Trophoblast cell (in vitro differentiated cells and primary cell): ENCODE results near the gene KCP.
A peak's percentile ranks its signal among the peaks of the same experiment; 100 is the strongest.

ENCODE experiments used
- DNase-seq, 2 donors: peaks; one replicate each; pipeline ENCODE4 v3.0.0-alpha.2; 2016
- H2AFZ ChIP-seq: 2 replicates; pipeline ENCODE4 v1.6.1; 2013; ENCODE audit warnings: low read length, moderate library complexity, mild to moderate bottlenecking; ENCODE audit not compliant: insufficient read depth, poor library complexity
- H2AK5ac ChIP-seq: 2 replicates; pipeline ENCODE4 v1.6.1; 2013; ENCODE audit warnings: mild to moderate bottlenecking, low read length
- H2BK120ac ChIP-seq: 2 replicates; pipeline ENCODE4 v1.6.1; 2013; ENCODE audit warnings: low read length, mild to moderate bottlenecking, moderate library complexity; ENCODE audit not compliant: insufficient read depth, poor library complexity
- H2BK12ac ChIP-seq: 2 replicates; pipeline ENCODE4 v1.6.1; 2013; ENCODE audit warnings: mild to moderate bottlenecking, low read length, moderate library complexity
- H2BK5ac ChIP-seq: 2 replicates; pipeline ENCODE4 v1.6.1; 2013; ENCODE audit warnings: low read length, low read depth, moderate library complexity, mild to moderate bottlenecking; ENCODE audit not compliant: poor library complexity
- H3K14ac ChIP-seq: 2 replicates; pipeline ENCODE4 v1.6.1; 2013; ENCODE audit warnings: mild to moderate bottlenecking, low read length
- H3K18ac ChIP-seq: 2 replicates; pipeline ENCODE4 v1.6.1; 2013; ENCODE audit warnings: mild to moderate bottlenecking, low read length
- H3K23ac ChIP-seq: 2 replicates; pipeline ENCODE4 v1.6.1; 2013; ENCODE audit warnings: low read length
- H3K27ac ChIP-seq: 2 replicates; pipeline ENCODE4 v1.5.1; 2013; ENCODE audit warnings: low read depth, mild to moderate bottlenecking, inconsistent platforms, low read length, moderate library complexity
- H3K27me3 ChIP-seq: 2 replicates; pipeline ENCODE4 v1.6.1; 2013; ENCODE audit warnings: inconsistent platforms, mild to moderate bottlenecking, low read length, moderate library complexity; ENCODE audit not compliant: insufficient read depth
- H3K36me3 ChIP-seq, 2 experiments: 1 replicate in 1 of 2; 2 replicates in 1 of 2; pipeline ENCODE4 v1.6.1; 2013; ENCODE audit warnings: low read length in 2 of 2, mild to moderate bottlenecking in 2 of 2, moderate library complexity in 1 of 2; ENCODE audit not compliant: insufficient read depth in 2 of 2, control insufficient read depth in 1 of 2
- H3K4ac ChIP-seq: 2 replicates; pipeline ENCODE4 v1.6.1; 2013; ENCODE audit warnings: low read depth, mild to moderate bottlenecking, low read length, moderate library complexity
- H3K4me1 ChIP-seq, 2 experiments: 1 replicate in 1 of 2; 2 replicates in 1 of 2; pipeline ENCODE4 v1.6.1; 2013; ENCODE audit warnings: low read length in 2 of 2, mild to moderate bottlenecking in 2 of 2, moderate library complexity in 1 of 2; ENCODE audit not compliant: insufficient read depth in 2 of 2, control insufficient read depth in 1 of 2
- H3K4me2 ChIP-seq: 2 replicates; pipeline ENCODE4 v1.6.1; 2013; ENCODE audit warnings: inconsistent platforms, mild to moderate bottlenecking, low read length, moderate library complexity
- H3K4me3 ChIP-seq: 2 replicates; pipeline ENCODE4 v1.5.1; 2013; ENCODE audit warnings: mild to moderate bottlenecking, low read depth, low read length, inconsistent platforms
- H3K79me1 ChIP-seq: one replicate; pipeline ENCODE4 v1.6.1; 2013; ENCODE audit warnings: low read length
- H3K79me2 ChIP-seq: 2 replicates; pipeline ENCODE4 v1.6.1; 2013; ENCODE audit warnings: low read length, mild to moderate bottlenecking; ENCODE audit not compliant: control insufficient read depth, insufficient read depth, poor library complexity
- H3K9ac ChIP-seq: 2 replicates; pipeline ENCODE4 v1.6.1; 2013; ENCODE audit warnings: mild to moderate bottlenecking, low read length
- H3K9me3 ChIP-seq: 2 replicates; pipeline ENCODE4 v1.6.1; 2013; ENCODE audit warnings: low read depth, mild to moderate bottlenecking, control low read depth, inconsistent platforms, low read length; ENCODE audit not compliant: insufficient read depth
- H4K12ac ChIP-seq: 2 replicates; pipeline ENCODE4 v1.6.1; 2013; ENCODE audit warnings: low read depth, mild to moderate bottlenecking, low read length, moderate library complexity
- H4K8ac ChIP-seq: 2 replicates; pipeline ENCODE4 v1.6.1; 2013; ENCODE audit warnings: low read depth, mild to moderate bottlenecking, low read length, moderate library complexity
- H4K91ac ChIP-seq: one replicate; pipeline ENCODE4 v1.6.1; 2013; ENCODE audit warnings: low read depth, mild to moderate bottlenecking, low read length, moderate library complexity
- WGBS: extraction: QIAGEN DNeasy Blood & Tissue Kit; methylation state at CpG from one replicate; pipeline ENCODE4 v1.1.7; 2013; ENCODE audit warnings: missing lambda C conversion rate; ENCODE audit not compliant: insufficient read length, insufficient coverage; ENCODE audit errors: extremely low coverage; 5-methylcytosine and 5-hydroxymethylcytosine counted together

KCP gene

GRCh38 chr7:128892521-128893250, 17.8 kb downstream of the KCP start:
- Histone ChIP-seq H2BK12ac (no peak overlapping the region), H3K79me2 (no peaks in the 10 kb centered on the region), H2AK5ac (no peak overlapping the region), H3K14ac (no peak overlapping the region), H2BK120ac (no peak overlapping the region), H3K4me3 (no peak overlapping the region), H3K27me3 (peaks cover 13% of the 10 kb centered on the region), H4K8ac (no peak overlapping the region), H3K18ac (no peak overlapping the region), H3K27ac (no peak overlapping the region), H3K9me3 (peaks cover 17% of the 10 kb centered on the region), H3K4ac (no peak overlapping the region), H3K36me3 (no peaks in the 10 kb centered on the region), H4K12ac (no peak overlapping the region), H3K4me2 (no peak overlapping the region), H2AFZ (no peak overlapping the region), H3K79me1 (no peaks in the 10 kb centered on the region), H3K23ac (no peak overlapping the region), H4K91ac (no peak overlapping the region), H3K4me1 (peaks cover 10 to 14% of the 10 kb centered on the region in 2 experiments), H2BK5ac (no peak overlapping the region), H3K9ac (no peak overlapping the region)
- no CpG with 5 or more reads among the region's 13 CpGs for WGBS
- no peak for DNase-seq

GRCh38 chr7:128891942-128892269, 18.6 kb downstream of the KCP start:
- Histone ChIP-seq H3K4ac (no peak overlapping the region), H3K4me1 (peaks cover 10 to 14% of the 10 kb centered on the region in 2 experiments), H4K8ac (no peak overlapping the region), H3K27me3 (peaks cover 13% of the 10 kb centered on the region), H2BK5ac (no peak overlapping the region), H3K4me2 (no peak overlapping the region), H4K12ac (no peak overlapping the region), H3K9me3 (peaks cover 23% of the 10 kb centered on the region), H3K79me2 (no peaks in the 10 kb centered on the region), H3K23ac (no peak overlapping the region), H3K9ac (no peak overlapping the region), H4K91ac (no peak overlapping the region), H3K27ac (no peak overlapping the region), H2AFZ (no peak overlapping the region), H3K36me3 (no peaks in the 10 kb centered on the region), H2AK5ac (no peak overlapping the region), H2BK12ac (no peak overlapping the region), H3K79me1 (no peaks in the 10 kb centered on the region), H3K18ac (no peak overlapping the region), H3K14ac (no peak overlapping the region), H3K4me3 (no peak overlapping the region), H2BK120ac (no peak overlapping the region)
- no CpG with 5 or more reads among the region's 11 CpGs for WGBS
- peak; percentile 48 to 50 for DNase-seq

GRCh38 chr7:128891110-128891941, 19.2 kb downstream of the KCP start:
- no peak overlapping the region for H3K4ac ChIP-seq
- peak; percentile 55 to 77 for DNase-seq
- H3K4me2 ChIP-seq = peak overlapping the region; percentile 56
- no peak overlapping the region for H3K27ac ChIP-seq
- no peak overlapping the region for H3K14ac ChIP-seq
- H3K4me3 ChIP-seq = peak overlapping the region; percentile 66
- H3K4me1 ChIP-seq = peaks cover 10 to 14% of the 10 kb centered on the region in 2 experiments
- WGBS = no CpG with 5 or more reads among the region's 41 CpGs
- H3K36me3 ChIP-seq = no peaks in the 10 kb centered on the region
- H4K8ac ChIP-seq = no peak overlapping the region
- H3K9me3 ChIP-seq = peaks cover 24% of the 10 kb centered on the region
- peaks cover 13% of the 10 kb centered on the region for H3K27me3 ChIP-seq
- H4K12ac ChIP-seq = peak overlapping the region; percentile 6
- H2AK5ac ChIP-seq = no peak overlapping the region
- no peak overlapping the region for H2BK12ac ChIP-seq
- no peak overlapping the region for H3K23ac ChIP-seq
- H2BK5ac ChIP-seq = no peak overlapping the region
- peak overlapping the region; percentile 5 for H2BK120ac ChIP-seq
- no peak overlapping the region for H4K91ac ChIP-seq
- no peak overlapping the region for H3K18ac ChIP-seq
- H3K79me1 ChIP-seq = no peaks in the 10 kb centered on the region
- no peaks in the 10 kb centered on the region for H3K79me2 ChIP-seq
- no peak overlapping the region for H2AFZ ChIP-seq
- H3K9ac ChIP-seq = no peak overlapping the region

GRCh38 chr7:128890306-128891109, 20.0 kb downstream of the KCP start:
- H3K9me3 ChIP-seq = peaks cover 24% of the 10 kb centered on the region
- H4K91ac ChIP-seq = no peak overlapping the region
- H3K23ac ChIP-seq = no peak overlapping the region
- peaks cover 13% of the 10 kb centered on the region for H3K27me3 ChIP-seq
- H3K18ac ChIP-seq = no peak overlapping the region
- H4K12ac ChIP-seq = peak overlapping the region; percentile 6
- no CpG with 5 or more reads among the region's 67 CpGs for WGBS
- no peak overlapping the region for H3K9ac ChIP-seq
- no peak overlapping the region for H2AK5ac ChIP-seq
- H2BK120ac ChIP-seq = peak overlapping the region; percentile 5
- peak overlapping the region; percentile 56 for H3K4me2 ChIP-seq
- H4K8ac ChIP-seq = no peak overlapping the region
- H2BK12ac ChIP-seq = no peak overlapping the region
- H3K4me1 ChIP-seq = peaks cover 10 to 14% of the 10 kb centered on the region in 2 experiments
- no peak overlapping the region for H3K4ac ChIP-seq
- H2AFZ ChIP-seq = no peak overlapping the region
- no peak overlapping the region for H3K27ac ChIP-seq
- H3K14ac ChIP-seq = no peak overlapping the region
- peak overlapping the region; percentile 66 for H3K4me3 ChIP-seq
- no peaks in the 10 kb centered on the region for H3K36me3 ChIP-seq
- no peak overlapping the region for H2BK5ac ChIP-seq
- H3K79me2 ChIP-seq = no peaks in the 10 kb centered on the region
- H3K79me1 ChIP-seq = no peaks in the 10 kb centered on the region
- peak; percentile 43 to 58 for DNase-seq
